Astrocyte of the spinal cord (primary cell): ENCODE measurements around the gene IST1.

Experiments used
- DNase-seq: peaks from one replicate; pipeline ENCODE4 v3.0.0; 2011; ENCODE audit warnings: low read depth, low spot score
- H3K4me3 ChIP-seq: 2 replicates; pipeline ENCODE4 v1.5.1; 2011; ENCODE audit warnings: low read depth, mild to moderate bottlenecking, low read length, moderate library complexity
- in situ Hi-C: cut with HindIII; loops from 2 replicates; pipeline ENCODE4 v1.10.0; 2017; ENCODE audit warnings: low sequenced_read_pairs
- TF ChIP-seq, protein P1 (sequence below): IDR thresholded peaks from 2 replicates; pipeline ENCODE4 v1.5.1; 2012; ENCODE audit warnings: low read depth, mild to moderate bottlenecking, low read length, inconsistent platforms

Gene IST1

DNA sequence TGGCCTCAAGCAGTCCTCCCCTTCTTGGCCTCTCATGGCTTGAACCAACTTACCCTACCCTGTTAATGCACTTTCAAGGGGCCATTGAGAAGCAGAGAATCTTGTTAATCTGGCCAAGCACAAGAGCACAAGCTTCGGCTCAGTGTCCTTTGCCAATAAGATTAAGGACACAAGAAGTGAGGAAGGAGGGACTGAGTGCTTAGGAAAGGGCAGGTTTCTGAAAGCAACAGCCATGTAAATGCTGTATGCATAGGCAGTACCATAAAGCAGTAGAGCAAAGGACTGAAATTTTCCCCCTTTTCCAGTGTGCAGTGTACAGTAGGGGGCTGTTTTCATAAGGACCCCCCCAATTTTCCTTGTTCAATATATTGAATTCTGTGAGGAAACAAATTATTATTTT is 37.7 kb downstream of the IST1 start:
- no peak for DNase-seq
- TF ChIP-seq, protein P1, sequence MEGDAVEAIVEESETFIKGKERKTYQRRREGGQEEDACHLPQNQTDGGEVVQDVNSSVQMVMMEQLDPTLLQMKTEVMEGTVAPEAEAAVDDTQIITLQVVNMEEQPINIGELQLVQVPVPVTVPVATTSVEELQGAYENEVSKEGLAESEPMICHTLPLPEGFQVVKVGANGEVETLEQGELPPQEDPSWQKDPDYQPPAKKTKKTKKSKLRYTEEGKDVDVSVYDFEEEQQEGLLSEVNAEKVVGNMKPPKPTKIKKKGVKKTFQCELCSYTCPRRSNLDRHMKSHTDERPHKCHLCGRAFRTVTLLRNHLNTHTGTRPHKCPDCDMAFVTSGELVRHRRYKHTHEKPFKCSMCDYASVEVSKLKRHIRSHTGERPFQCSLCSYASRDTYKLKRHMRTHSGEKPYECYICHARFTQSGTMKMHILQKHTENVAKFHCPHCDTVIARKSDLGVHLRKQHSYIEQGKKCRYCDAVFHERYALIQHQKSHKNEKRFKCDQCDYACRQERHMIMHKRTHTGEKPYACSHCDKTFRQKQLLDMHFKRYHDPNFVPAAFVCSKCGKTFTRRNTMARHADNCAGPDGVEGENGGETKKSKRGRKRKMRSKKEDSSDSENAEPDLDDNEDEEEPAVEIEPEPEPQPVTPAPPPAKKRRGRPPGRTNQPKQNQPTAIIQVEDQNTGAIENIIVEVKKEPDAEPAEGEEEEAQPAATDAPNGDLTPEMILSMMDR, result no peak
- in situ Hi-C loops, result no loop called here
- H3K4me3 ChIP-seq, result no peak overlapping the region

DNA sequence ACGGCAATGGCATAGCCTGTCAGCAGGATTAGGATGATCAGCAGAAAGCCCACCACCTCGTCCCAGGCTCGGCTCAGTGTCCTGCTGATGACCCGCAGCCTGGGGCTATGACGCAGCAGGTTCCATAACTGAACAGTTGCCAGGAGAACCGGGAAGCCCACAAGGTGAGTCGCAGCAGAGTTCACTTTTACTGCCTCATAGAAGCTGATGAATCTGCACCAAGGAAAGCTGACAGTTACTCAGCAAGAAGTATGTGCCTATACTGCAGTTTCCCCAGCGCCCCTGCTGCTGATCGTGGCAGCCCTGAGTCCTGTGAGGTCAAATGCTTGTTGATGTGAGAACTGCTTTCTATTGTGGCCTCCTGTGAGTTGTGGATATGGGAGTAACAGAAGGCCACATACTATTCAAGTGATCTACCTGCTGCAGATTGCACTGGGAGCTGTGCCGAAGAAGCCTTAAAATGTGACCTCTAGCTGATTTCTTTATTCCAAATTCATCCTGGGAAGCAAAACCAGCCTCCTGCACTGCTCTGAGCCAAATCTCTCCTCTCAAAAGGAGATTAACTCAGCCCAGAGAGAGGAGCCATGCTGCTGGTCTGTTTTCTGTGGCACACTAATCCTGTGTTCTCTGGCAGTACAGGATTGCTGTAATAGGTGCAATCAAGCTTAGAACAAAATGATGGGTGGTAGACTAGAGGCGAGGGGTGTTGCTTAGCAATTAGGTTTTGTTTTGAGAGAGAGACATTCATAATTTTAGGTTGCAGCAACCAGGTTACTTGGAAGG is 38.8 kb downstream of the IST1 start:
- in situ Hi-C loops, result no loop called here
- TF ChIP-seq, protein P1, result no peak
- no peak overlapping the region for H3K4me3 ChIP-seq
- peak; percentile 67 for DNase-seq

DNA sequence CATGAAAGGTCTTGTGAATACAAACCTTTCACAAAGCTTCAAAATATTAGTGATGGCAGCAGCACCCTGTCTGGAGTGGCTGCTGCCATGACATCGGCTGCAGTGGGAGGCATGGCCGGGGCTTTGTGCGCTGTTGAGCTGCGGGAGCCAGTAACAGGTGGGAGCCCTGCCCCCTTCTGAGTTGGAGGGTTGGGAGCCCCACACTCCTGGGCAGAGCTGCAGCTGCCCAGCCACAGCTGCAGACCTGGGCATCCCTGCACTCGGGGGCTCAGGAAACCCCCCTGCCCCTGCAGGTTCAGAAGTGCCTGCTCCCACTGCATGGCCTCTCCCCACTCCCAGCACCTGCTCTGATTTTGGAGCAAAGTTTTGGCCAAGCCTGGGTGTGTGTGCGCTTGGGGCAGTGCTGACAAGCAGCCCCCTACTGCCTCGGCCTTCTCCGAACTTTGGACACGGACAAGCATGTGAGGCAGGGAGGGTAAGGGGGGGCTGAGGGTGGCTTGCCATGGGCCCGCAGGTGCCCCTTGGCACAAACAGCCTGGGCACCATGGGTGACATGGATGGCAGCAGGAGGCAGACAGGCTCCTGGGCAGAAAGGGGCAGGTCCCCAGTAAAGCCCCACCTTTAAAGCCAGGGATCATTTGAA is 42.7 kb downstream of the IST1 start:
- no peak overlapping the region for H3K4me3 ChIP-seq
- TF ChIP-seq, protein P1, result no peak
- no peak for DNase-seq
- in situ Hi-C loops, result no loop called here

DNA sequence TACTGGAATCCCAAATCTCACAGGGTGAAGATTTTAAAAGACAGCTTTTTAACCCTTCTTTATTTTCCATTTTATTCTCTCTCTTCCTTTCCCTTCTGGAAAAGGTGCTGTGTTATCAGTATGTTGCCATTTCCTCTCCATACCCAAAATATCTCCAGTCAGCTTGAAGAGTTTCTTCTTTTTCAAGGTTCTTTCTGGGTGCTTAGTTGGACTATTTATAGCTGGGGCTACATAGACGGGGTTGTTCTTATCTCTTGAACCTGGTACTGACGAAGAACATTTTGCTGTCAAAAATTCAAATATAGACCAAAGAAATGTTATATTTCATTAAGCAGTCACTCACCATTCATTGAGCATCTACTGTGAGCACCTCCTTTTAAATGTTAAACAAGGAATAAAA is 48.6 kb downstream of the IST1 start:
- no peak overlapping the region for H3K4me3 ChIP-seq
- TF ChIP-seq, protein P1, result no peak
- in situ Hi-C loops, result no loop called here
- no peak for DNase-seq

- TF ChIP-seq, protein P1, result no peak
- H3K4me3 ChIP-seq, result no peak overlapping the region
- in situ Hi-C loops, result no loop called here
- no peak for DNase-seq
Observed at GRCh38 chr16:71945616-71946015, 50.3 kb downstream of the IST1 start.

DNA sequence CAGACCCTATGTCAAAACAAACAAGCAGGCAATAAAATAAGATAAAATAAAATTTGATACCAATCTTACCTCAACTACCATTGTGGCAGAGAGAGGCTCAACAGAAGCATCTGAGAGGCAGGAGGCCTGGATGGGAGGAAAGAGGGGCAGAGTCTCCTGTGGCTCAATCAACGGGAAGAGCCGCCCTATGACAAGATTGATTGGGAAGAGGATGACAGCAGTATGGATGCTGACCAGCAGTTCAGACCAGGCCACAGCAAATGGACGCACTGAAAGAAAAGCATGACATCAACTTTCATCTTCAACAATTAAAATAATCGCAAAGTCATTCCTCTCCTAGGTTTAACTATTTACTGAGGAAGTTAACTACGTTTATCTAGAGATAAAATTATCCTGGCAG is 57.5 kb downstream of the IST1 start:
- TF ChIP-seq, protein P1, result no peak
- no peak for DNase-seq
- in situ Hi-C loops, result no loop called here
- no peak overlapping the region for H3K4me3 ChIP-seq
